Bone marrow (tissue), 2 donors: ENCODE measurements around the gene NKAIN2.

Experiments used
- DNase-seq, 2 donors: peaks; one replicate each; lab custom pipeline; 2025; lab: John Stamatoyannopoulos, UW

NKAIN2 gene

DNA sequence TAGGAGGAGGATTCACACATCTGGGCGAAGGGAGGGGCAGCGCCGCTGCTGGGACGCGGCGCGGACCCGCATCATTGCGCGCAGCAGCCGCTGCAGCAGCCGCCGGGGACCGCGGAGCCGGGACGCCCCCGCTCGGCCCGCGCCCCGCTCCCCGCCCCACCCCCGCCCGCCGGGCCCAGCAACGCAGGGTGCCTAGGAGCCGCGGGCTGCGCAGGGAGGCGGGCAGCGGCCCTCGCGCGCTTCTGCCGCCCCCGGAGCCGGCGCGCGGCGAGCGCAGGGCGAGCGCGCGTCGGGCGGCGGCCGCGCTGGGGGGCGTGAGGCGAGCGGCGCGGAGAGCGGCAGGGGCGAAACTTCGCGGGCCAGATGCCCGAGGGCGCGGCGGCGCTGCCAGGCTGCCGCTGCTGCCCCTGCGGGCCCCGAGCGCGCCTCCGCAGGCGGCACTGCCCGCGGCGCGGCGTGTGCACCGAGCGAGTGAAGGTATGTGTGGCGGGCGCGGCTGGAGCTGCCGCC is at the start of gene NKAIN2:
NKAIN2 (plus strand) TSS at position 362 of the 510 bp plus-strand sequence.
- no peak for DNase-seq

- no peak for DNase-seq
Observed at GRCh38 chr6:123759472-123759871, 44.2 kb upstream of the NKAIN2 start.

DNA sequence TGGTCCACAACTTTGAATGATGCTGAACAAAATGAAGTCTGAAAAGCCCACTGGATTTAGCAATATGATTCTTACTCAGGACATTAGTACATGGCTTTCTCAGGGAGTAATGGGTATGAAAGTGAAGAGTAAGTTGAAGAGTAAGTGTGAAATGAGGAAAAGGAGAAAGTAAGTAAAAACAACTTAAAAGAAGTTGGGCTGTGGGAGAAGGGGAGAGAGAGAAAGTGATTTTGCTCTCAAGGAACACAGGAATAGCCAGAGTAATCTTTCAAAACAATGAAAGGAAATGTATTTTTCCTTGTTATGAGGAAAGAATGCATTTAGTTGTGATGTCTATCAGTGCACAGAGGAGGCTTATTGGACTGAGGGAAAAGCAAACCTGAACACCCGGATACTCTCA is 39.8 kb upstream of the NKAIN2 start:
- DNase-seq = no peak

DNA sequence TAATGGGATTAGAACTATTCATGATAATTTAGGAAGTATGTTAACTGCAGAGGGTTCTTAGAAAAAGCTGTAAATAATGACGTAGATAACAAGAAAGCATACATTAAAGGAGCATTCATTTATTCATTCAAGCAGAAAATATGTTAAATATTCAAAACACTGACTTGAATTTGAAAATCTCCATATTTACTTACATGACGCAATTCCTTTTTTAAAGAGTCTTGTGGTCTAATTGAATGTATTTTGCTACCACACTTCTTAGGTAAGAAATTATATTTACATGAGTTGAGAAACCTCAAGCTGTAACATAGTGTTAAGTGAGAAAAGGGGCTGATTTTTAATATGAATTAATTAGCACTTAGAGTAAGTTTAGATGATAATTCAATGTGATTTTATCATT is 38.9 kb upstream of the NKAIN2 start:
- no peak for DNase-seq

DNA sequence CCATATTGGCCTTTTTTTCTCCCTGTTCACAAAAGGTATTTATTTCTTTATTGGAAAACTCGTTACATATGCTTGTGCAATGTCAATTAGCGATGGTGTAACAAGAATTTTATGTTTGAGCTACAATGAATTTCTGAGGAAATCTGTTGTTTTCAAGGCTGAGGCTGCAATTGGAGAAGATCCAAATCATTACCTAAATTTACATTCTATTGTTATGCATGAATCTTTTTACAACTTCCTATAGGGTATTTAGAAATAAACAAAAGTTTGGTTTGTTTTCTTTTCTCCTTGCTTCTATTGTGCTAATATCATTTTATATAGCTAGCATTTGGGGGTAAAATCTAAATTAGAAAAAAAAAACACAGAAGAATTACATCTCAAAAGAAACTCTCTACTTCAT is 34.7 kb upstream of the NKAIN2 start:
- DNase-seq = no peak

DNA sequence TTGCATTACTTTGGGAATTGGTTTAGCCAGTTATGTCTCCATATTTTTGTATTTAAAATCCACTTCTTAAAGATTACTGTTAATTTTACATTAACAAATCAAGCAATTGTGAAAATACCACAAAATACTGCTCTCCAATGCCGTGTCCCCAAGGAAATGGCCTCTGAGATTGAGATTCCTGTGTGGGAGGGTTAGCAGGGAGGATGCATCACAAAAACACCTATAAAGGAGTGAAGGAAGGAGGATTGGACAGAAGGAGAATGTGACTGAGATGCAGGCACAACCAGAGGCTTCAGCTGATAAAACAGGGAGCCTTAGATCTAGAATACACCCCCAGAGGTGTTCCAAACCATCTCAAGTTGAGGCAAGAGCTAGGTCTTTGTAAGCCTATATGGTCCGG is 34.2 kb upstream of the NKAIN2 start:
- DNase-seq = no peak

DNA sequence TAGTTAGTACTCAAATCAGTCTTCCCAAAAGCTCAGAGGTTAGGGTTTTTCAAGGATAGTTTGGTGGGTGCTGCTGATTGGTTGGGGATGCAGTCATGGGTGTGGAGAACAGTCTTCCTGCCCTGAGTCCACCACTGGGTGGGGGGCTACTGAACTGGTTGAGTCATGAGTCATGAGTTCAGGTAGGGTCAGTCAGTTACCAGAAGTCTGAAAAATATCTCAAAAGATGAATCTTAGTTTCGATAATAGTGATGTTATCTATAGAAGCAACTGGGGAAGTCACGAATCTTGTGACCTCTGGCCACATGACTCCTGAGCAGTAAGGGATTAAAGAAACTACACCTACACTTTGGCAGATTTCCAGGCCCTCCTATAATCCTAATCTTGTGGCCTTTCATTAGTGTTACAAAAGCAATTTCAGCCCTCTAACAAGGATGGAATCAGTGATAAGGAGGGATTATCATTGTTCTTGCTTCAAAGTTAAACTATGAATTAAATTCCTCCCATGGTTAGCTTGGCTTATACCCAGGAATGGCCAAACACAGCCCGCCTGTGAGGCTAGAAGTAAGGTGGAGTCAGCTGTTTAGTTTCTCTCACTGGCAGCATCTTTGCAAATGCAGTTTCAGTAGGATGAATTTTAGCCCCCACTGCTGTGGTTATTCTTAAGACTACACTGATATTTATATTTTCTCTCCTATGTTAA is 33.3 kb upstream of the NKAIN2 start:
- no peak for DNase-seq

- no peak for DNase-seq
Observed at GRCh38 chr6:123771126-123771525, 32.5 kb upstream of the NKAIN2 start.

GRCh38 chr6:123777563-123777962 is 26.1 kb upstream of the NKAIN2 start:
- DNase-seq = no peak

DNA sequence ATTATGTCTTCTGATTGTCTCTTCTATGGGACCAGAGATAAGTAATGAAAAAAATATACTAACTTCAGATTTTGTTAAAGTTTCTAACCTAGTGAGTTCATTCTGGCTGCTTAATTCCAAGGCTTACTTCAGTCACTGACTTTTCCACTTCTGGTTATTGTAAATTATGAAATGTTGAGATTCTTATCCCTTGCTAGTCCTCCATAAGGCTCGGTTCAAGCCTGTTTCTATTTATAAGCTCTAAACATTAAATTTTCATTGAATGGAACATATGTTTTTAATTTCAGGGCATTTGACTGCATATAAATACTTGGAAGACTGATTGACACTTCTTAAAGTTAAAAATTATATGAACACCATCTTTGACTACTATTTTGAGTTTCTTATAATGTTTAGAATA is 23.6 kb upstream of the NKAIN2 start:
- no peak for DNase-seq

GRCh38 chr6:123784330-123784729 is 19.3 kb upstream of the NKAIN2 start:
- no peak for DNase-seq

DNA sequence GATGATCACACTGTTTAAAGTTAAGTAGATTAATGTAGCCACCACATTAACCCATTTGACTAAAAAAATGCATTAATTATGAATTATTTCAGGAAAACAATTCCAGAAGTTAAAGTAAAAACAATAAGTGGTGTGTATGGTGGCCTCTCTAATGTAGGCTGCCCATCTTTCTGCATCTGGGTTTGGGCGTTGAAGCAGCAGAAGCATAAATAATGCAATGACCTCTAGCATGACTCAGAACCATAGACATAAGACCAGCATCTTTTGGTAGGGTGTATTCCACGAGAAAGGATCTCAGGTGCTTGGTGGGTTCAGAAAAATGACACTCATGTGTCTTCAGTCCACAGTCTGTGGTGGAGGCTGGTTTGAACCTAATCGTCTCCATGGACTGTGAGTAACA is 18.6 kb upstream of the NKAIN2 start:
- no peak for DNase-seq

DNA sequence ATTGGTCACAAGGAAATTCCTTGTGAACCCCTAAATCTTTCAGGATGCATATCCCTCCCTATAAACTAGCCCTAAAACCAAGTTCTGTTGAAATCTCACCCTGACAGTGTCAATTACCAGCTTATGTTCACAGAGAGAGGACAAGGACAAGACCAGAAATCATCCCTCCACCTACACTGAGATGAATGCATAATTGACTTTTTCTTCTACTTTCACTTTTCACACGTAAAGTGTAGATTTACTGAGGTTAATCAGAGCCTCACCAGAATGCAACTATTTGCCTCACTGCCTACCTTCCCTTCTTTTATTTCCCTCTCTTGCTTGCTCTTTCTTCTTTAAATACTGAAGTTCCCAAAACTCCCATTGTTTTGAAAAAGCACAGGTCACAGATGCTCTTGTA is 15.3 kb upstream of the NKAIN2 start:
- DNase-seq = no peak

GRCh38 chr6:123794190-123794589 is 9.5 kb upstream of the NKAIN2 start:
- DNase-seq = no peak

DNA sequence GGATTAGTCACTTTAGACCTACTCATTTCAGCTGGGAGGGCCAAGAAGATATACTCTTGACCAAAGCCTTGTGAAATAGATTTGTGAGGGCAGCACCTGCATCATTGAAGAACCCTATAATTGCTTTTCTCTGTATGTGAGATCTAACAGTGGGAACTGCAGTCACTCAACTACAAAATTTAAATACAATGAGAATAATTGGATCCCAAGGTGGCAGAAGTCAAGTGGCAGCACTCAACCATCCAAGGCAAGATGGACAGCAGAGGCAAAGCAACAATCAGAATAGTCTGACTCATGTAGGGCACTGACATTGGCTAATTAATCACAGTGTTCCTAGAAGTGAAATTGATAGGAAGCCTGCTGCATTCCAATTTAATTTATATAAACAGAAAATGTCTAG is 8.9 kb upstream of the NKAIN2 start:
- DNase-seq = no peak

DNA sequence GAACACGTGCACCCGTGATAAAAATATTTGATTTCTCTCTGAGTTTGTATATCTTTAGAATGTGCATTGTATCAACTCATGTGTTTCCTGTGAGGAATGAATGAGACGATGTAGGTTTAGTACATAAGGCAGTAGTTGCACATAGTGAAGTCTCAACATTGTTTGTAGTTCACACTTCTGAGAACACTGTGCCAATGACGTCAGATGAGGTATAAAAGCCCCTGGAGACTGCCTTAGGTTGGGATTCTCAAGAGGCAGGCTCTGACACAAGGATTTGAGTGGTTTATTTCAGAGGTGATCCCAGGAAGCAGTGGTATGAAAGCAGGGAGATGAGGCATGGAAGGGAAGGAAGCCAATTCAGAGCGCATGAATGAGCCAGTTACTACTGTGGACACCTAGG is 2.6 kb upstream of the NKAIN2 start:
- DNase-seq = no peak

DNA sequence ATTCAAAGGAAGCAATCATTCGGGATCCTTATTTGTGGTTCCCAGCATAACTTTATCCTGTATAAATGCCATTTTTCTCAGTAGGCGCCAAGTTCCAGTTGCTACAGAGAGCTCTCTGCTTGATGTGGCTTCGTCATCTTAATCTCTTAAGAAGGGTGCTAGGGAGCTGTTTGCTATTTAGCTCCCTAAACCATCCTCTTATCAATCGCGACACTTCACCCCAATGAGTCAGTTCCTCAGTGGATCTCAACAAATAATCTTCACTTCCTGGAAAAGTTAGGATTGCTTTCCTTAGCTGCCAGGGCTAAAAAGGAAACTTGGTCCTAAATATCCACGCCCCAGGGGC is 1.3 kb upstream of the NKAIN2 start:
- DNase-seq = no peak

- peak; percentile 4 to 26 for DNase-seq
Observed at GRCh38 chr6:123802697-123803503, 765 bp upstream of the NKAIN2 start.

- DNase-seq = no peak
Observed at GRCh38 chr6:123804014-123804786, 535 bp downstream of the NKAIN2 start.

DNA sequence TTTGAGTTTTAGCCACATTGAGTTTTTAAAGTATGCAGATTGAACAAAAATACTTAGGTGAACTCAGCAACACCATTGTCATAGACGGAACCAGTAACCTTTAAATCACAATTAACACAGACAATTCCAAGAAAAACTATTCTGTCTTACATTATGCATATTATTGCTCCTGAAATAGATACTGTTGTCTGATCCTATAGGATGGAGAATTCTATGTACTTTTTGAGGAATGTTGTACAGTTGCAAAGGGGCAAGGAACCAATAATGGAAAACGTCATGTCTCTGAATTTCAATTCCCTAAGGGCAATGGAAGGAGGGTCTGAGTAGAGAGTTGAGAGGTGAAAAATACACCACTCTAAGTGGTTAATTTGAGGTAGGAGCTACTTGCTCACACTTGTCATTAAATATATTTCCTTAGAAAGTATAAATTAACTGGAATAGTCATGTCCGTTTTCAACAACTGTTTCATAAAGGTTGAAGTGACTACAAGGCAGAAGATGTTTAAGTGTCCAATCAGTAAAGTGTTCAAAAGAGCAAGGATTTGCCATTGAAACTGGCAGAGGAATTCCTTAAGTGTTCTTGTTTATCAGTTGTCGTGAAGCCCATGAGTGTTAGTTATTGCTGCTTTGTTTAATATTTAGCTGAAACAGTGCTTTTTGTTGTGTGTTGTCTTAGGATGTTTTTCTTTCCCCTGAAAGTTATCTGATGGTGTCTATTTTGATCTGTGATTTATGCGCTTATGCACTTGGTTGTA is 1.3 kb downstream of the NKAIN2 start:
- no peak for DNase-seq

GRCh38 chr6:123805921-123806320 is 2.3 kb downstream of the NKAIN2 start:
- no peak for DNase-seq

- no peak for DNase-seq
Observed at GRCh38 chr6:123806561-123806960, 2.9 kb downstream of the NKAIN2 start.
